Left ventricle myocardium inferior (tissue), 1 donor: ENCODE data around the gene ARL14. TPM values are rescaled to one million over a fixed set of nuclear protein-coding genes. Genes with fewer than 3 reads are reported as not detected.
A peak's percentile ranks its signal among the peaks of the same experiment; 100 is the strongest.

Experiments
- DNase-seq: peaks from one replicate; pipeline ENCODE4 v3.0.0-alpha.2; 2020
- H3K27ac ChIP-seq: fragments of 200-600 bp; replicated peaks from 2 replicates; pipeline ENCODE4 v1.8.0; 2021
- H3K27me3 ChIP-seq: fragments of 200-600 bp; 2 replicates; pipeline ENCODE4 v1.8.0; 2021; ENCODE audit warnings: low read depth
- H3K36me3 ChIP-seq: fragments of 200-600 bp; 2 replicates; pipeline ENCODE4 v1.8.0; 2021
- H3K4me1 ChIP-seq: fragments of 200-600 bp; 2 replicates; pipeline ENCODE4 v1.8.0; 2021
- H3K4me3 ChIP-seq: fragments of 200-600 bp; 2 replicates; pipeline ENCODE4 v1.8.0; 2021; ENCODE audit warnings: mild to moderate bottlenecking, moderate library complexity
- H3K9me3 ChIP-seq: fragments of 200-600 bp; replicated peaks from 2 replicates; pipeline ENCODE4 v1.8.0; 2021
- intact Hi-C: fragments of 100-400 bp; cut with micrococcal nuclease; formaldehyde crosslinking; loops from one replicate; pipeline ENCODE4 v1.11.0; 2022
- total RNA-seq: library from RNA; stranded (reverse); fragmentation: NEBNext Ultra II Directional; extraction: Animal tissue kit (Norgen Biotek cat#: 25700); gene quantifications from one replicate; pipeline ENCODE4 v1.2.1, GENCODE V29; 2021
- TF ChIP-seq, protein P1 (sequence below): fragments of 200-600 bp; IDR thresholded peaks from 2 replicates; pipeline ENCODE4 v1.8.0; 2021; ENCODE audit warnings: antibody characterized with exemption, mild to moderate bottlenecking, borderline replicate concordance
- donor health status: DM: no; HTN: yes; CAD: no; lungs with severe emphysema.

The ARL14 gene
- total RNA-seq, 1 donor from 2014 or later: not detected

DNA sequence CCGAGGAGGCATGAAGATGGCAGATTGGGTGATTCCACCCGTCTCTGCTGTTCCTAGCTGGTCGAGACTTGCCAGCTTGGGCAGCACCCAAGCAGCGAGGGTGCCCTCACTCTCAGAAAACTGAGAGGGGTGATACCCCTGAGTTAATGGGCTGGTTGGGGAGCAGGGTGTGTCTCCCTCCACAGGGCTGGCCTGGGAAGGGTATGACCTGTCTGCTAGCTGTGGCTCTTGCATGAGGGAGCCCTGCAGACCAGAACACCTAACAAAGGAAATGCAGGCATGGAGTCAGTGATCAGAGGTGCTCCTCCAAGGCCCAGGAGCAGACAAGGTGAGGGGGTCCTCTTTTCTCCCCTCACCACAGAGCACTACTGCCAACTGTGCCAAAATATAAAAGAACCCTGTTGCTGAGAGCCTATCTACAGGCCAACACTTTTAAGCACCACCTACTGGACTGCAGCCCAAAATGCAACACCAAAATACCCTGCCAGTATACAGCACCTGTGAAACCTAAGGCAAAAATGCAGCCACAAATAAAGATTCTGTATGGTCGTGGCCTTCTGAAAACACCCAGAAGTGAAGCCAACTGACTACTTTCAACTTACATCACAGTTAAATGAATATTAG is 43.3 kb downstream of the ARL14 start:
- DNase-seq: no peak
- Histone ChIP-seq H3K36me3 (no peaks in the 10 kb centered on the region), H3K4me3 (no peak overlapping the region), H3K9me3 (peaks cover 15% of the 10 kb centered on the region), H3K27ac (no peak overlapping the region), H3K27me3 (no peaks in the 10 kb centered on the region), H3K4me1 (peaks cover 7% of the 10 kb centered on the region)
- intact Hi-C loops: no loop called here
- TF ChIP-seq, protein P1, sequence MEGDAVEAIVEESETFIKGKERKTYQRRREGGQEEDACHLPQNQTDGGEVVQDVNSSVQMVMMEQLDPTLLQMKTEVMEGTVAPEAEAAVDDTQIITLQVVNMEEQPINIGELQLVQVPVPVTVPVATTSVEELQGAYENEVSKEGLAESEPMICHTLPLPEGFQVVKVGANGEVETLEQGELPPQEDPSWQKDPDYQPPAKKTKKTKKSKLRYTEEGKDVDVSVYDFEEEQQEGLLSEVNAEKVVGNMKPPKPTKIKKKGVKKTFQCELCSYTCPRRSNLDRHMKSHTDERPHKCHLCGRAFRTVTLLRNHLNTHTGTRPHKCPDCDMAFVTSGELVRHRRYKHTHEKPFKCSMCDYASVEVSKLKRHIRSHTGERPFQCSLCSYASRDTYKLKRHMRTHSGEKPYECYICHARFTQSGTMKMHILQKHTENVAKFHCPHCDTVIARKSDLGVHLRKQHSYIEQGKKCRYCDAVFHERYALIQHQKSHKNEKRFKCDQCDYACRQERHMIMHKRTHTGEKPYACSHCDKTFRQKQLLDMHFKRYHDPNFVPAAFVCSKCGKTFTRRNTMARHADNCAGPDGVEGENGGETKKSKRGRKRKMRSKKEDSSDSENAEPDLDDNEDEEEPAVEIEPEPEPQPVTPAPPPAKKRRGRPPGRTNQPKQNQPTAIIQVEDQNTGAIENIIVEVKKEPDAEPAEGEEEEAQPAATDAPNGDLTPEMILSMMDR: peak; percentile 26

DNA sequence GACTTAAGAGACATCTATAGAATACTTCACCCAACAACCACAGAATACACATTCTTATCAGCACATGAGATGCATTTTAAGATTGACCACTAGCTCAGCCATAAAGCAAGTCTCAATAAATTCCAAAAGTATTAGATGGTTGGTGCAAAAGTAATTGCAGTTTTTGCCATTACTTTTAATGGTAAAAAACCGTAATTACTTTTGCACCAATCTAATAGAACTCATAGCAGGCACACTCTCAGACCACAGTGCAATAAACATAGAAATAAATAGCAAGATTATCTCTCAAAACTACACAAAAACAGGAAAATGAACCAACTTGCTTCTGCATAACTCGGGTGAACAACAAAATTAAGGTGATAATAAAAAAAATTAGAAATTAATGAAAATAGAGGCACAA is 45.4 kb downstream of the ARL14 start:
- H3K27me3 ChIP-seq: no peaks in the 10 kb centered on the region
- no peaks in the 10 kb centered on the region for H3K36me3 ChIP-seq
- intact Hi-C loops: no loop called here
- DNase-seq: no peak
- H3K9me3 ChIP-seq: peaks cover 16% of the 10 kb centered on the region
- H3K4me1 ChIP-seq: peaks cover 7% of the 10 kb centered on the region
- TF ChIP-seq, protein P1: no peak
- H3K4me3 ChIP-seq: no peak overlapping the region
- H3K27ac ChIP-seq: no peak overlapping the region

GRCh38 chr3:160725338-160725737 is 48.4 kb downstream of the ARL14 start:
- peaks cover 4% of the 10 kb centered on the region for H3K4me1 ChIP-seq
- TF ChIP-seq, protein P1: no peak
- no peak for DNase-seq
- intact Hi-C loops: no loop called here
- H3K9me3 ChIP-seq: peaks cover 16% of the 10 kb centered on the region
- no peak overlapping the region for H3K27ac ChIP-seq
- no peaks in the 10 kb centered on the region for H3K36me3 ChIP-seq
- no peak overlapping the region for H3K4me3 ChIP-seq
- H3K27me3 ChIP-seq: no peaks in the 10 kb centered on the region

Other genes starting within 250 kb of the ARL14 start
- gene TRIM59, start 227.4 kb upstream of the ARL14 start, total RNA-seq: 0.77 TPM
- gene KPNA4, start 111.6 kb upstream of the ARL14 start, total RNA-seq: 130 TPM
- gene PPM1L, start 79.1 kb downstream of the ARL14 start, total RNA-seq: 51.1 TPM